Bronchial epithelial cell (primary cell): ENCODE results near the gene DTX3L. TPM values are rescaled to one million over a fixed set of nuclear protein-coding genes. Genes with fewer than 3 reads are reported as not detected.

Experiments used
- DNase-seq: peaks from one replicate; pipeline ENCODE4 v3.0.0-alpha.2; 2010; ENCODE audit warnings: low read depth
- FAIRE-seq: peaks from 2 replicates; lab custom pipeline; 2011; peaks lifted over from hg19 to GRCh38; lab: Jason Lieb, UNC
- H3K27me3 ChIP-seq: 2 replicates; pipeline ENCODE4 v1.5.1; 2011; ENCODE audit warnings: low read length; ENCODE audit not compliant: control insufficient read depth, insufficient read depth
- H3K36me3 ChIP-seq: 2 replicates; pipeline ENCODE4 v1.5.1; 2011; ENCODE audit warnings: low read length; ENCODE audit not compliant: control insufficient read depth, insufficient read depth
- H3K4me3 ChIP-seq: 2 replicates; pipeline ENCODE4 v1.5.1; 2011; ENCODE audit warnings: mild to moderate bottlenecking, low read depth, low read length, control low read depth
- CTCF ChIP-seq: IDR thresholded peaks from 2 replicates; pipeline ENCODE4 v1.5.1; 2011; ENCODE audit warnings: mild to moderate bottlenecking, moderate library complexity, low read length, control low read depth, inconsistent platforms; ENCODE audit not compliant: insufficient read depth, severe bottlenecking
- total RNA-seq: library from RNA; depleted of rRNA; stranded (reverse); fragments of >200 nt; gene quantifications from 2 replicates; pipeline ENCODE4 v1.2.1, GENCODE V29; 2014

DTX3L gene
- total RNA-seq, 1 donor from 2014 or later = 5.0 TPM

GRCh38 chr3:122577409-122578031 lies 13.4 kb downstream of the DTX3L start, which contains the start of gene PARP15:
PARP15 (plus strand) TSS chr3:122577650; CDS start chr3:122577668, 18 bp downstream.
- Histone ChIP-seq H3K36me3 (no peaks in the 10 kb centered on the region), H3K4me3 (peak within 1 kb of the TSS; percentile 22), H3K27me3 (no peaks in the 10 kb centered on the region)
- no peak for TF ChIP-seq CTCF
- DNase-seq (no peak), FAIRE-seq (no peak)

- DNase-seq (no peak), FAIRE-seq (no peak)
- Histone ChIP-seq H3K36me3 (no peaks in the 10 kb centered on the region), H3K27me3 (no peaks in the 10 kb centered on the region), H3K4me3 (no peak overlapping the region)
- no peak for TF ChIP-seq CTCF
Observed at GRCh38 chr3:122578069-122578740, 14.1 kb downstream of the DTX3L start.

GRCh38 chr3:122580470-122580869 lies 16.3 kb downstream of the DTX3L start:
- H3K27me3 ChIP-seq = no peaks in the 10 kb centered on the region
- DNase-seq = peak; percentile 10
- TF ChIP-seq CTCF = no peak
- H3K4me3 ChIP-seq = no peak overlapping the region
- no peak for FAIRE-seq
- H3K36me3 ChIP-seq = no peaks in the 10 kb centered on the region

GRCh38 chr3:122581622-122582021 lies 17.5 kb downstream of the DTX3L start:
- no peak for TF ChIP-seq CTCF
- H3K4me3 ChIP-seq = no peak overlapping the region
- DNase-seq (no peak), FAIRE-seq (no peak)
- no peaks in the 10 kb centered on the region for H3K27me3 ChIP-seq
- no peaks in the 10 kb centered on the region for H3K36me3 ChIP-seq

- TF ChIP-seq CTCF = no peak
- H3K27me3 ChIP-seq = no peaks in the 10 kb centered on the region
- DNase-seq (no peak), FAIRE-seq (no peak)
- no peaks in the 10 kb centered on the region for H3K36me3 ChIP-seq
- no peak overlapping the region for H3K4me3 ChIP-seq
Observed at GRCh38 chr3:122582390-122582789, 18.3 kb downstream of the DTX3L start.
